A549 (cell line): ENCODE data around the gene TUBA4A. TPM values are rescaled to one million over a fixed set of nuclear protein-coding genes. Genes with fewer than 3 reads are reported as not detected.
A peak's percentile ranks its signal among the peaks of the same experiment; 100 is the strongest.
"Not testable (repeated sequence)": the region's sequence is repeated elsewhere in the genome, so short reads cannot be mapped to it uniquely, and the experiment has no call there.

Experiments
- ATAC-seq, 2 experiments: fragments of 200-7000 bp in 1 of 2; fragments of >200 bp in 1 of 2; cut with Nextera tagmentation in 1 of 2; cut with Tn5 transposase in 1 of 2; 3 replicates each; pipeline versions ENCODE4 v1.8.0 to v1.9.1; 2018 to 2020; ENCODE audit warnings: mild to moderate bottlenecking in 1 of 2, moderate library complexity in 1 of 2
- CTCF ChIA-PET: fragments of 300-600 bp; sonication (Branson Sonifier 250); formaldehyde crosslinking; extraction: SDS; loops from one replicate; lab custom pipeline; 2021; ENCODE audit warnings: antibody characterized with exemption, inconsistent platforms; lab: Yijun Ruan, JAX
- POLR2A ChIA-PET: fragments of 350-600 bp; formaldehyde crosslinking; extraction: SDS; loops from one replicate; lab custom pipeline; 2021; ENCODE audit warnings: antibody characterized with exemption, inconsistent platforms; lab: Yijun Ruan, JAX
- DNase-seq, 2 experiments: peaks; one replicate each; pipeline versions ENCODE4 v3.0.0 to v3.0.0-alpha.2; 2011 to 2016; ENCODE audit warnings: low read depth in 1 of 2, low spot score in 1 of 2
- FAIRE-seq: peaks from 2 replicates; lab custom pipeline; 2011; peaks lifted over from hg19 to GRCh38; lab: Jason Lieb, UNC
- H3K27ac ChIP-seq, 2 experiments: fragments of >200 bp; sonication (Bioruptor Twin); formaldehyde crosslinking; 3 replicates each; pipeline ENCODE4 v1.5.1; 2016 to 2017
- H3K4me1 ChIP-seq: fragments of >200 bp; sonication (Bioruptor Twin); formaldehyde crosslinking; 3 replicates; pipeline ENCODE4 v1.6.1; 2016
- H3K4me2 ChIP-seq: fragments of >200 bp; sonication (Bioruptor Twin); formaldehyde crosslinking; 3 replicates; pipeline ENCODE4 v1.6.1; 2016
- H3K4me3 ChIP-seq: fragments of >200 bp; sonication (Bioruptor Twin); formaldehyde crosslinking; 3 replicates; pipeline ENCODE4 v1.5.1; 2016
- H3K9me3 ChIP-seq: fragments of >200 bp; sonication (Bioruptor Twin); formaldehyde crosslinking; 3 replicates; pipeline ENCODE4 v1.6.1; 2016
- BCL3 ChIP-seq: fragments of >200 bp; sonication (Bioruptor Twin); formaldehyde crosslinking; IDR thresholded peaks from 3 replicates; pipeline ENCODE4 v1.6.1; 2016
- CHD4 ChIP-seq: fragments of 200-600 bp; sonication (generic); IDR thresholded peaks from 2 replicates; pipeline ENCODE4 v1.6.1; 2016; ENCODE audit warnings: antibody characterized with exemption, mild to moderate bottlenecking, borderline replicate concordance
- E2F6 ChIP-seq: IDR thresholded peaks from 2 replicates; pipeline ENCODE4 v1.6.1; 2012; ENCODE audit warnings: low read depth, borderline replicate concordance
- EP300 ChIP-seq, 2 experiments: fragments of >200 bp; sonication (Bioruptor Twin); formaldehyde crosslinking; IDR thresholded peaks; 2 replicates in 1 of 2; 3 replicates in 1 of 2; pipeline ENCODE4 v1.6.1; 2016 to 2017
- FOSL2 ChIP-seq, 2 experiments: fragments of 450-650 bp in 1 of 2; fragments of >200 bp in 1 of 2; sonication (Bioruptor Twin) in 1 of 2; formaldehyde crosslinking; IDR thresholded peaks; 2 replicates each; pipeline versions ENCODE4 v1.5.0 to v1.6.1; 2016 to 2020; ENCODE audit warnings: mild to moderate bottlenecking in 1 of 2, moderate library complexity in 1 of 2
- HOXB13 ChIP-seq: fragments of 250-450 bp; sonication (Bioruptor Pico); IDR thresholded peaks from 2 replicates; pipeline ENCODE4 v1.5.0; 2020; ENCODE audit warnings: low read depth, mild to moderate bottlenecking, moderate library complexity
- JUN ChIP-seq, 2 experiments: fragments of >200 bp; sonication (Bioruptor Twin); formaldehyde crosslinking; IDR thresholded peaks; 2 replicates in 1 of 2; 3 replicates in 1 of 2; pipeline ENCODE4 v1.6.1; 2016 to 2017
- JUNB ChIP-seq: fragments of >200 bp; sonication (Bioruptor Twin); formaldehyde crosslinking; IDR thresholded peaks from 2 replicates; pipeline ENCODE4 v1.6.1; 2016
- MAFK ChIP-seq: fragments of 450-650 bp; IDR thresholded peaks from 2 replicates; pipeline ENCODE4 v1.6.1; 2014; ENCODE audit not compliant: partially characterized antibody
- MYC ChIP-seq: IDR thresholded peaks from 2 replicates; pipeline ENCODE4 v1.6.1; 2012; ENCODE audit warnings: mild to moderate bottlenecking, inconsistent platforms, low read length, improper control_type of control experiment, borderline replicate concordance
- NFE2L2 ChIP-seq: fragments of 150-350 bp; conservative IDR thresholded peaks from 2 replicates; pipeline ENCODE4 v1.6.1; 2014; ENCODE audit warnings: low read length
- RCOR1 ChIP-seq: fragments of 150-350 bp; IDR thresholded peaks from 2 replicates; pipeline ENCODE4 v1.6.1; 2014; ENCODE audit warnings: antibody characterized with exemption, low read length, low read depth
- RNF2 ChIP-seq: fragments of 200-600 bp; sonication (generic); IDR thresholded peaks from 2 replicates; pipeline ENCODE4 v1.6.1; 2016; ENCODE audit warnings: low read depth, mild to moderate bottlenecking, antibody characterized with exemption, moderate library complexity, borderline replicate concordance
- SREBF2 ChIP-seq: fragments of 450-650 bp; IDR thresholded peaks from 2 replicates; pipeline ENCODE4 v1.6.1; 2014; ENCODE audit warnings: mild to moderate bottlenecking, moderate library complexity
- TFCP2L1 ChIP-seq: fragments of 250-450 bp; sonication (Bioruptor Pico); IDR thresholded peaks from 2 replicates; pipeline ENCODE4 v1.5.0; 2021; ENCODE audit warnings: mild to moderate bottlenecking
- ZC3H11A ChIP-seq: fragments of 450-650 bp; IDR thresholded peaks from 2 replicates; pipeline ENCODE4 v1.6.1; 2014; ENCODE audit warnings: antibody characterized with exemption, mild to moderate bottlenecking
- WGBS: methylation state at CpG from one replicate; pipeline ENCODE4 v1.1.6; 2017; ENCODE audit errors: missing lambda C conversion rate; 5-methylcytosine and 5-hydroxymethylcytosine counted together
- polyA plus RNA-seq, 4 experiments: library from polyadenylated mRNA; depleted of rRNA in 3 of 4; stranded (reverse); fragments of >200 nt; fragmentation: RNase III in 1 of 4; extraction: RNeasy Plus Mini Kit Qiagen cat#74134 plus additional on column Dnase treatment in 1 of 4; gene quantifications; 2 replicates in 3 of 4; 3 replicates in 1 of 4; pipeline ENCODE4 v1.2.3, GENCODE V29; 2011 to 2017
- TF ChIP-seq, protein P1 (sequence below): fragments of 150-350 bp; IDR thresholded peaks from 2 replicates; pipeline ENCODE4 v1.6.1; 2014; ENCODE audit warnings: low read depth, mild to moderate bottlenecking, low read length
- TF ChIP-seq, protein P2 (sequence below): IDR thresholded peaks from 2 replicates; pipeline ENCODE4 v1.6.1; 2012

Gene TUBA4A
- polyA plus RNA-seq, 2 of the 4 experiments (the other 2 are of a cell fraction), result 222 to 450 TPM

DNA sequence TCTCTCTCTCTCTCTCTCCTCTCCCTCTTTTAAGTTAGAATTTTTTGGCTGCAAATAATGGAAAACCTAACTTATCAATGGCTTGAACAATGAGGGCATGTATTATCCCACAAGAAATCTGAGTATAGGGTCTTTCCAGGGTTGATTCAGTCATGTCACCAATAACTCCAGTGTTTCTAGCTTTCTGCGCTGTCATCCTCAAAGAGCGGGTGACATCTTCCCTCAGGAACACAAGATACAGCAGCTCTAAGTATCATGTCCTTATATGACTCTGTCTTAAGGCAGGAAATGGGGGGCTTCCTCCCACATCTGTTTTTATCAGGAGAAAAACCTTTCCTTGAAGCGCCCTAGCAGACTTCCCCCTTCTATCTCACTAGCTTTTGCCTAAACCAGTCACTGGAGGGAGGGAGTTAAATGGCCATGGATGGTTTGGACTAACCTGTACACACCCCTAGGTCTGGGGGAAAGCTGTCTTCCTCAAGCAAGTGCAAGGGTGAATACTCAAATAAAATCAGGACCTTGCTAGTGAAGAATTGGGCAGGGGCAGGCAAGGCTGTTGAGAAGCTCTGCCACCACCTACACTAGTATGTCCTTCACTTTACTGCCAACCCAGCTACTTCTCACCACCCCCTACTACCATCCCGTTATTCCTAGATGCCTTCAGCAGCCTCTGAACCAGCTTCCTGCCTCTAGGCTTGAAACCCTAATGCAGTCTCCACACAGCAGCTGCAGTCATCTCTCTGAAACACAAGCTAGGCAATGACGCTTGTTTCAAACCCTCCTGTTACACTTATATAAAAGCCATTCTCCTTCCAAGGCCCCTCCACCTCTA lies 7.5 kb upstream of the TUBA4A start (continued):
- TF ChIP-seq FOSL2 (IDR thresholded peaks at IDR 0.05) (no peak), FOSL2 (CRISPR knock-in tag; IDR thresholded peaks at IDR 0.05) (no peak), BCL3 (no peak), EP300 (IDR thresholded peaks at IDR 0.05) (no peak), SREBF2 (no peak), JUNB (no peak), CHD4 (no peak), RCOR1 (no peak)
- TF ChIP-seq, protein P1, sequence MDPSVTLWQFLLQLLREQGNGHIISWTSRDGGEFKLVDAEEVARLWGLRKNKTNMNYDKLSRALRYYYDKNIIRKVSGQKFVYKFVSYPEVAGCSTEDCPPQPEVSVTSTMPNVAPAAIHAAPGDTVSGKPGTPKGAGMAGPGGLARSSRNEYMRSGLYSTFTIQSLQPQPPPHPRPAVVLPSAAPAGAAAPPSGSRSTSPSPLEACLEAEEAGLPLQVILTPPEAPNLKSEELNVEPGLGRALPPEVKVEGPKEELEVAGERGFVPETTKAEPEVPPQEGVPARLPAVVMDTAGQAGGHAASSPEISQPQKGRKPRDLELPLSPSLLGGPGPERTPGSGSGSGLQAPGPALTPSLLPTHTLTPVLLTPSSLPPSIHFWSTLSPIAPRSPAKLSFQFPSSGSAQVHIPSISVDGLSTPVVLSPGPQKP, result no peak

GRCh38 chr2:219258942-219259341 lies 5.2 kb upstream of the TUBA4A start:
- 82% methylated on average over 10 of the region's 10 CpGs for WGBS
- peak; percentile 72 for TF ChIP-seq ZC3H11A
- H3K9me3 ChIP-seq, H3K27ac ChIP-seq, ATAC-seq, FAIRE-seq, H3K4me2 ChIP-seq, H3K4me3 ChIP-seq, DNase-seq, POLR2A ChIA-PET, H3K4me1 ChIP-seq: not testable (repeated sequence)
- CTCF ChIA-PET, result interaction anchor here (0.8 to 12.6 kb wide), 5 partner anchors 8 to 139 kb away, joined by 3 to 214 read pairs (median 3); partner anchors contain the start of gene DNAJB2

- Histone ChIP-seq H3K27ac (peak overlapping the region; percentile 73 to 90), H3K9me3 (no peaks in the 10 kb centered on the region), H3K4me1 (peaks cover 32% of the 10 kb centered on the region), H3K4me3 (peak overlapping the region; percentile 71), H3K4me2 (peak overlapping the region; percentile 96)
- 48% methylated on average over 9 of the region's 12 CpGs for WGBS
- CTCF ChIA-PET, result interaction anchor here (1.3 to 12.6 kb wide), 7 partner anchors 8 to 40 kb away, joined by 3 to 241 read pairs (median 6); partner anchors contain the start of genes ANKZF1, ATG9A, DNAJB2 and GLB1L
- DNase-seq (no peak), FAIRE-seq (no peak), ATAC-seq (peak; percentile 5 to 17; a peak in 4 of 6 replicates)
- TF ChIP-seq HOXB13 (CRISPR knock-in tag), result no peak
- 0 out of 2 replicates have a peak, but pooled peaks have one; percentile 15 for TF ChIP-seq RNF2
- POLR2A ChIA-PET, result interaction anchor here (0.9 to 4.5 kb wide), 3 partner anchors 19 to 40 kb away, joined by 5 to 65 read pairs (median 51); partner anchors contain the start of gene DNAJB2
Measured at GRCh38 chr2:219254590-219255201, 978 bp upstream of the TUBA4A start.

DNA sequence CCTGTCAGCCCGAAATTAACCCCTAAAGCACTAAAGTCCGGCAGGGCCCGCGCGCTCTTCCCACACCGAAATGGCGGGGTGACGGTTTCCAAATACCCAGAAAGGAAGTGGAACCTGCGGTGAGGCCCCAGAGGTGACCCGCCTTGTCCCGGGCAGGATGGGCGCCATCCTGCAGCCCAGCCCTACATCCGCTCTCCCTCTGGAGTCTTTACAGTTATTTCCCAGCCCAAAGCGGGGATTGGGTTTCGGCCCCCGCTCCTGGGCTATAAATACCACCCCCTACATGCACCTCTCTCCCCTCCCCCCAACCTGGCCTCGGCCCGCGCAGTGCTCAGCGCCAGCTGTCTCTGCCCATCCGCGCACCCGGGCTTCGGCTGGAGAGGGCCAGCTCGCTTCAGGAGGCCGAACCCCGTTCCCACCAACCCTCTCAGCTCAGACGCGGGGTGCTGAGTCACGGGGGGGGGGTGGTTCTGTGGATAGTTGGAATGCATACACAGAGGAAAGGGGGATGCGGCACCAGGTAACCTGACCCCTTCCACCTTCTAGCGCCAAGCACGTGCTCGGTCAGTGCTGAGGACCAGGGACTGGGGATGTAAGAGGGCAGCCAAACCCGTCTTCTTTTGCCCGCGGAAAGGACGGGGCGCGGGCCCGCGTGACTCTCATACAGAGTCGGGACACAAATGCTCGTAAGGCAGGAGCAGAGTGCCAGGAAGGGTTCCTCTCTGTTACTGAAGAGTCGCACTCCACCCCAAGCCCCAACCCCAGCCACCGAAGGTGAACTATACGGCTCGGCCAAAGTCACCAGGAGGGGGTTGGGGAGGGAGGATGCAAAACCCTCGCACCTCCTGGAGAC lies 592 bp downstream of the TUBA4A start, which contains the start of gene TUBA4B:
TUBA4B (plus strand) TSS at position 344 of the 853 bp plus-strand sequence; CDS start at position 509, 165 bp downstream.
- CTCF ChIA-PET, result interaction anchor here (0.6 to 12.6 kb wide), 13 partner anchors 10 to 277 kb away, joined by 3 to 241 read pairs (median 4); partner anchors contain the start of genes ANKZF1, ATG9A and DNAJB2
- H3K4me1 ChIP-seq, result peaks cover 46% of the 10 kb centered on the region

More for the DNA sequence above, 592 bp downstream of the TUBA4A start, which contains the start of gene TUBA4B:
- FAIRE-seq (no peak), DNase-seq (peak; percentile 6 to 43), ATAC-seq (peak; percentile 7 to 25)
- POLR2A ChIA-PET, result interaction anchor here (0.6 to 4.5 kb wide), 13 partner anchors 8 to 260 kb away, joined by 3 to 65 read pairs (median 5); partner anchors contain the start of genes ANKZF1, ATG9A, DNAJB2 and GLB1L
- Histone ChIP-seq H3K4me3 (peak within 1 kb of the TSS; percentile 71), H3K9me3 (no peaks in the 10 kb centered on the region), H3K4me2 (peak within 1 kb of the TSS; percentile 96), H3K27ac (peak within 1 kb of the TSS; percentile 90)
- WGBS, result under 1% methylated on average over 30 of the region's 49 CpGs
- TF ChIP-seq FOSL2 (IDR thresholded peaks at IDR 0.05), result no peak
- peak; percentile 41 for TF ChIP-seq FOSL2 (CRISPR knock-in tag; IDR thresholded peaks at IDR 0.05)
- TF ChIP-seq JUN (IDR thresholded peaks at IDR 0.05), result peak in 1 of 2 experiments; percentile 20; a peak in 1 of 5 replicates
- TF ChIP-seq RNF2, result no peak
- TF ChIP-seq MAFK, result peak; percentile 33
- 0 out of 2 replicates have a peak, but pooled peaks have one; percentile 34 for TF ChIP-seq NFE2L2
- TF ChIP-seq, protein P2, sequence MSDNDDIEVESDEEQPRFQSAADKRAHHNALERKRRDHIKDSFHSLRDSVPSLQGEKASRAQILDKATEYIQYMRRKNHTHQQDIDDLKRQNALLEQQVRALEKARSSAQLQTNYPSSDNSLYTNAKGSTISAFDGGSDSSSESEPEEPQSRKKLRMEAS, result peak; percentile 81
- peak; percentile 69; the same call in 1 of the 2 replicates for TF ChIP-seq MYC
- TF ChIP-seq E2F6, result peak; percentile 69; the same call in 1 of the 2 replicates
- TF ChIP-seq TFCP2L1 (CRISPR knock-in tag), result no peak
- TF ChIP-seq CHD4, result no peak
